Measurements from ENCODE around the gene ABHD17C.

Gene ABHD17C

GRCh38 chr15:80735344-80735743, 40.2 kb downstream of the ABHD17C start:
- H3K9ac ChIP-seq (ENCODE audit: low read depth, low read length), result no peak overlapping the region
- no peaks in the 10 kb centered on the region for H3K27me3 ChIP-seq (ENCODE audit: control insufficient read depth, insufficient read depth, low read length)
- H3K4me1 ChIP-seq (ENCODE audit: control insufficient read depth, insufficient read depth, low read length), result no peaks in the 10 kb centered on the region
- no peaks in the 10 kb centered on the region for H3K9me3 ChIP-seq (replicated peaks; ENCODE audit: low read length)
- no peaks in the 10 kb centered on the region for H3K36me3 ChIP-seq (ENCODE audit: insufficient read depth, low read length)
- H3K4me2 ChIP-seq (ENCODE audit: low read length), result no peak overlapping the region
- no peak overlapping the region for H3K4me3 ChIP-seq (ENCODE audit: low read length)

DNA sequence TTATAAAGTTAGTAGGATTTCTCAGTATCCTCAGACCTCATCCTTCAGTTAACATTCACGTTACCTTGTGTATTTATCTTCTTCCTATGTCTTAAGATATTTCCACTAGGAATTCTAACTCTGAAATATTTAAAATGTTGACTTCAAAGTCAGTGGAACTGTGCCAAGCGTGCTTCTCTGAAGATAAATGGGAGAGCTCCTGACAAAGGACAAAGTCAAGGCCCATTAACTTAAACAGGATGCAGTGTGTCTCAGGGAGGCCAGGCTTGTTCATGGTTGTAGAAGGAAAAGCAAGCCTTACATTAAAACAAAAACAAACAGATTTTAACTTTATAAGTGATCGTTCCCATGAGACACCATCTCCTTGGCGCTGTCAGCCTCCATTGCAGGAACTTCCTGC, 41.5 kb downstream of the ABHD17C start:
- no peaks in the 10 kb centered on the region for H3K9me3 ChIP-seq (replicated peaks; ENCODE audit: low read length)
- H3K4me3 ChIP-seq (ENCODE audit: low read length), result no peak overlapping the region
- no peak overlapping the region for H3K9ac ChIP-seq (ENCODE audit: low read depth, low read length)
- H3K27me3 ChIP-seq (ENCODE audit: control insufficient read depth, insufficient read depth, low read length), result no peaks in the 10 kb centered on the region
- no peak overlapping the region for H3K4me2 ChIP-seq (ENCODE audit: low read length)
- H3K4me1 ChIP-seq (ENCODE audit: control insufficient read depth, insufficient read depth, low read length), result no peaks in the 10 kb centered on the region
- no peaks in the 10 kb centered on the region for H3K36me3 ChIP-seq (ENCODE audit: insufficient read depth, low read length)

DNA sequence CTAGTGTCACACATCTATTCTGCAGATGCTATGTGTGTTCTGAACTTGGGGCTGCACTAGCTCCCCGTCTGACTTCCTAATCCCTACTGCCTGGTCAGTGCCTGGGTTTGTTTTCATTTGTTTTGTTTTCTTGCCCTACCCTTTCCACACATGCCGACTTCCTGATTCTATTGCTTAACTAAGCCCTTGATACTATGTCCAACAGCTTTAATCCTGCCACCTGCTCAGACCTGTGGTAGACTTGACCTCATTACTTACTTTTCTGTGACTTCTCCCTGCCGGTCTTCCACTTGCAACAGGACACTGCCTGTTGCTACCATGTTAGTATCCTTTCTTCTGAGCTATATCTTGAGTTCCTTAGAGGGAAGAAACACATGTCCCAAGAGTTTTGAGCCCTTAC, 44.8 kb downstream of the ABHD17C start:
- H3K36me3 ChIP-seq (ENCODE audit: insufficient read depth, low read length), result no peaks in the 10 kb centered on the region
- H3K9ac ChIP-seq (ENCODE audit: low read depth, low read length), result no peak overlapping the region
- H3K4me3 ChIP-seq (ENCODE audit: low read length), result no peak overlapping the region
- H3K9me3 ChIP-seq (replicated peaks; ENCODE audit: low read length), result no peaks in the 10 kb centered on the region
- H3K4me2 ChIP-seq (ENCODE audit: low read length), result no peak overlapping the region
- H3K4me1 ChIP-seq (ENCODE audit: control insufficient read depth, insufficient read depth, low read length), result peaks cover 8% of the 10 kb centered on the region
- no peaks in the 10 kb centered on the region for H3K27me3 ChIP-seq (ENCODE audit: control insufficient read depth, insufficient read depth, low read length)

DNA sequence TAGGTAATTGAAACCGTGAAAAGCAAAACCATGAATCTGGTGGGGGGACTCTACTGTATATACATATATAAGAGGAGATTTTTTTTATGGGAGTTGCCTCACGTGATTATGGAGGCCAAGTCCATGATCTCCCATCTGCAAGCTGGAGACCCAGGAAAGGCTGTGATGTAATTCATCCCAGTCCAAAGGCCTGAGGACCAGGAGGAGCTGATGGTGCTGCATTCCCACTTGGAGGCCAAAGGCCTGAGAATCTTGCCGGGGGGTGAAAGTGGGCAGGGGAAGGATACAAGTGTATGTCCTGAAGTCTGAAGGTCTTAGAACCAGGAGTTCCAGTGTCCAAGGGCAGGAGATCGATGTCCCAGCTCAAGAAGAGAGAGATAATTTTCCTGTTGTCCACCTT, 47.0 kb downstream of the ABHD17C start:
- no peaks in the 10 kb centered on the region for H3K9me3 ChIP-seq (replicated peaks; ENCODE audit: low read length)
- H3K27me3 ChIP-seq (ENCODE audit: control insufficient read depth, insufficient read depth, low read length), result no peaks in the 10 kb centered on the region
- no peaks in the 10 kb centered on the region for H3K36me3 ChIP-seq (ENCODE audit: insufficient read depth, low read length)
- no peak overlapping the region for H3K9ac ChIP-seq (ENCODE audit: low read depth, low read length)
- no peak overlapping the region for H3K4me3 ChIP-seq (ENCODE audit: low read length)
- peaks cover 15% of the 10 kb centered on the region for H3K4me1 ChIP-seq (ENCODE audit: control insufficient read depth, insufficient read depth, low read length)
- H3K4me2 ChIP-seq (ENCODE audit: low read length), result no peak overlapping the region

- peaks cover 15% of the 10 kb centered on the region for H3K4me1 ChIP-seq (ENCODE audit: control insufficient read depth, insufficient read depth, low read length)
- no peaks in the 10 kb centered on the region for H3K27me3 ChIP-seq (ENCODE audit: control insufficient read depth, insufficient read depth, low read length)
- H3K4me3 ChIP-seq (ENCODE audit: low read length), result no peak overlapping the region
- H3K4me2 ChIP-seq (ENCODE audit: low read length), result no peak overlapping the region
- no peaks in the 10 kb centered on the region for H3K9me3 ChIP-seq (replicated peaks; ENCODE audit: low read length)
- no peaks in the 10 kb centered on the region for H3K36me3 ChIP-seq (ENCODE audit: insufficient read depth, low read length)
- no peak overlapping the region for H3K9ac ChIP-seq (ENCODE audit: low read depth, low read length)
These were observed 48.2 kb downstream of the ABHD17C start for GRCh38 chr15:80743189-80743833.

GRCh38 chr15:80744415-80744814, 49.3 kb downstream of the ABHD17C start:
- H3K36me3 ChIP-seq (ENCODE audit: insufficient read depth, low read length), result no peaks in the 10 kb centered on the region
- H3K27me3 ChIP-seq (ENCODE audit: control insufficient read depth, insufficient read depth, low read length), result no peaks in the 10 kb centered on the region
- H3K9me3 ChIP-seq (replicated peaks; ENCODE audit: low read length), result no peaks in the 10 kb centered on the region
- peak overlapping the region; percentile 49 for H3K9ac ChIP-seq (ENCODE audit: low read depth, low read length)
- H3K4me1 ChIP-seq (ENCODE audit: control insufficient read depth, insufficient read depth, low read length), result peaks cover 15% of the 10 kb centered on the region
- H3K4me2 ChIP-seq (ENCODE audit: low read length), result peak overlapping the region; percentile 42
- H3K4me3 ChIP-seq (ENCODE audit: low read length), result no peak overlapping the region

DNA sequence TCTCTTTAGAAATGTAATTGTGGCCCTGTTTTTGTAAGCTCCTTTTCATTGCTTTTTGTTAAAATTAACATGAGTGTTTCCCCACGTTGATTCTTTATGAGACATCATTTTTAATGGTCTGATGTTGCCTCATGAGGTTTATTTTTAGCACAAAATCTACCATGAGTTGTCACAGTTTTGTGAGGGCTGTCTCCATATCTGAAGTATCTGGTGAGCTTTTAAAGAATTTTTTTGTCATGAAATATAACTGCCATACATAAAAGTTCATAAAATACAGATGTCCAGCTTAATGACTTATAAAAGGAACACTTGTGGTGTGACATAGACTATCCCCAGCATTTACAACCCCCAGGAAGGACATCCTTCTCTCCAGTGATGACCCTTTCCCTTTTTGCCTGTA, 49.7 kb downstream of the ABHD17C start:
- Histone ChIP-seq H3K27me3 (ENCODE audit: control insufficient read depth, insufficient read depth, low read length) (no peaks in the 10 kb centered on the region), H3K4me3 (ENCODE audit: low read length) (no peak overlapping the region), H3K4me1 (ENCODE audit: control insufficient read depth, insufficient read depth, low read length) (peaks cover 15% of the 10 kb centered on the region), H3K9ac (ENCODE audit: low read depth, low read length) (peak overlapping the region; percentile 53), H3K36me3 (ENCODE audit: insufficient read depth, low read length) (no peaks in the 10 kb centered on the region), H3K4me2 (ENCODE audit: low read length) (peak overlapping the region; percentile 42), H3K9me3 (replicated peaks; ENCODE audit: low read length) (no peaks in the 10 kb centered on the region)

- Histone ChIP-seq H3K4me2 (ENCODE audit: low read length) (no peak overlapping the region), H3K4me1 (ENCODE audit: control insufficient read depth, insufficient read depth, low read length) (peaks cover 15% of the 10 kb centered on the region), H3K36me3 (ENCODE audit: insufficient read depth, low read length) (no peaks in the 10 kb centered on the region), H3K4me3 (ENCODE audit: low read length) (no peak overlapping the region), H3K9ac (ENCODE audit: low read depth, low read length) (no peak overlapping the region), H3K9me3 (replicated peaks; ENCODE audit: low read length) (no peaks in the 10 kb centered on the region), H3K27me3 (ENCODE audit: control insufficient read depth, insufficient read depth, low read length) (no peaks in the 10 kb centered on the region)
These were observed 50.8 kb downstream of the ABHD17C start for GRCh38 chr15:80745888-80746287.

DNA sequence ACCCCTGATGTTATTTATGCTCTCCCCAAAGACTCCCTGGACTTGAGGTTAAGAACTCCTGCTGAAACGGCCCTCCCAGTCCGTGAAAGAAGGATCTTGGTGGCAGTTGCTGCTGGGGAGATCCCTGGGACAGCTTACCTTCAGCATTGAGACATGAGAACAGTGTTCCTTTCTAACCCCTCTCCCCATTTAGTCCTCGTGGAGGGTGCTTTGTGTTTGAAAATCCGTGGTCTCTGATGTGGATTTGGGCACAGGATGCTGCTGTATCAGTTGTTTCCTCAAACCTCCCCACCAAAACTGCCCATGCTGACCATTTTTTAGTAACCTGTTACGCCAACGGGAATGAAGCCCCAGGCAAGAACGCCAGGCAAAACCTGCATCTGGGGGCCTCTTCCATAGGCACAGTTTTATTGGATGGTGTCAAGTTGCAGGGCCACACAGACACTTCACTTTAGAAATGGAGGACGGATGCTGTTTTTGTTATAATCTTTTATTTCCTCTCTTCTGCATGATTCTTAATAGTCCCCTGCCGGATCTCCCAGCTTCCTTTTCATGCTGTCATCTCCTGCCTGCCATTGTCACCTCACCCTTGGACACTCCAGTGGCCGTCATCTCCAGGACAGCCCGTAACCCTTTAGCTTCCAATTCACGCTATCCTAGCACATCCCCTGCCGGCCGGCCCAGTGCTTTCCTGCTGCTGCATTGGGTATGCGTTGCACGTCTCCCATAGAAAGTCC, 52.4 kb downstream of the ABHD17C start:
- no peak overlapping the region for H3K4me2 ChIP-seq (ENCODE audit: low read length)
- H3K4me3 ChIP-seq (ENCODE audit: low read length), result no peak overlapping the region
- no peak overlapping the region for H3K9ac ChIP-seq (ENCODE audit: low read depth, low read length)
- no peaks in the 10 kb centered on the region for H3K36me3 ChIP-seq (ENCODE audit: insufficient read depth, low read length)
- H3K27me3 ChIP-seq (ENCODE audit: control insufficient read depth, insufficient read depth, low read length), result no peaks in the 10 kb centered on the region
- no peaks in the 10 kb centered on the region for H3K9me3 ChIP-seq (replicated peaks; ENCODE audit: low read length)
- peaks cover 15% of the 10 kb centered on the region for H3K4me1 ChIP-seq (ENCODE audit: control insufficient read depth, insufficient read depth, low read length)

DNA sequence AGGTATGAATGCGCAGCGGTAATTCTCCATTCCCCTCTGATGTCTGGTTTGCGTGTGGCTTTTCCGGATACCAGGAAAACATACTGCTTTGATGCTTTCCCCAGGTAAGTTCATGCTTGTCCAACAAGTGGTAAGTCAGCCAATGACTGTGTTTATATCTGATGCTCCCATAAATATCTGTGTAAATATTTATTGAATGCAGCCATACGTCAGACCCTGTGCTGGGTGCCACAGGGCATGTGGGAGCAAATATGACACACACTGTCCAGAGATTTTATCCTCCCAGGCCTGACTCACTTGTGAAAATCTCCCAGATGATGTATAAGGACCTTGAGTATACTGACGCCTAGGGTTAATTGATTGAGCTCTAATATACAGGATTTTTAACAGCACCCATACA, 54.5 kb downstream of the ABHD17C start:
- peaks cover 11% of the 10 kb centered on the region for H3K4me1 ChIP-seq (ENCODE audit: control insufficient read depth, insufficient read depth, low read length)
- no peaks in the 10 kb centered on the region for H3K9me3 ChIP-seq (replicated peaks; ENCODE audit: low read length)
- H3K4me2 ChIP-seq (ENCODE audit: low read length), result no peak overlapping the region
- H3K9ac ChIP-seq (ENCODE audit: low read depth, low read length), result no peak overlapping the region
- H3K27me3 ChIP-seq (ENCODE audit: control insufficient read depth, insufficient read depth, low read length), result no peaks in the 10 kb centered on the region
- no peak overlapping the region for H3K4me3 ChIP-seq (ENCODE audit: low read length)
- H3K36me3 ChIP-seq (ENCODE audit: insufficient read depth, low read length), result no peaks in the 10 kb centered on the region

- peaks cover under 1% of the 10 kb centered on the region for H3K4me1 ChIP-seq (ENCODE audit: control insufficient read depth, insufficient read depth, low read length)
- H3K27me3 ChIP-seq (ENCODE audit: control insufficient read depth, insufficient read depth, low read length), result no peaks in the 10 kb centered on the region
- no peak overlapping the region for H3K4me3 ChIP-seq (ENCODE audit: low read length)
- H3K9ac ChIP-seq (ENCODE audit: low read depth, low read length), result no peak overlapping the region
- H3K4me2 ChIP-seq (ENCODE audit: low read length), result no peak overlapping the region
- no peaks in the 10 kb centered on the region for H3K9me3 ChIP-seq (replicated peaks; ENCODE audit: low read length)
- H3K36me3 ChIP-seq (ENCODE audit: insufficient read depth, low read length), result no peaks in the 10 kb centered on the region
These were observed 55.5 kb downstream of the ABHD17C start for GRCh38 chr15:80750575-80750974.

- H3K4me3 ChIP-seq (ENCODE audit: low read length), result no peak overlapping the region
- H3K9me3 ChIP-seq (replicated peaks; ENCODE audit: low read length), result no peaks in the 10 kb centered on the region
- H3K9ac ChIP-seq (ENCODE audit: low read depth, low read length), result no peak overlapping the region
- H3K4me2 ChIP-seq (ENCODE audit: low read length), result no peak overlapping the region
- H3K27me3 ChIP-seq (ENCODE audit: control insufficient read depth, insufficient read depth, low read length), result no peaks in the 10 kb centered on the region
- H3K36me3 ChIP-seq (ENCODE audit: insufficient read depth, low read length), result peaks cover 3% of the 10 kb centered on the region
- H3K4me1 ChIP-seq (ENCODE audit: control insufficient read depth, insufficient read depth, low read length), result no peaks in the 10 kb centered on the region
These were observed 57.1 kb downstream of the ABHD17C start for GRCh38 chr15:80752204-80752603.
